GM10266 (cell line): ENCODE results near the gene LCP1.

Source experiments
- DNase-seq: peaks from one replicate; pipeline ENCODE4 v3.0.0; 2012; ENCODE audit errors: extremely low spot score
- CTCF ChIP-seq: IDR thresholded peaks from 2 replicates; pipeline ENCODE4 v1.5.1; 2012; ENCODE audit warnings: mild to moderate bottlenecking, low read depth; ENCODE audit not compliant: control insufficient read depth, insufficient read depth; ENCODE audit errors: missing control alignments

The LCP1 gene

GRCh38 chr13:46122304-46122703 lies 59.7 kb downstream of the LCP1 start:
- TF ChIP-seq CTCF, result no peak
- no peak for DNase-seq

GRCh38 chr13:46121597-46122163 lies 60.3 kb downstream of the LCP1 start:
- DNase-seq, result no peak
- TF ChIP-seq CTCF, result no peak

GRCh38 chr13:46121033-46121432 lies 60.9 kb downstream of the LCP1 start:
- no peak for DNase-seq
- TF ChIP-seq CTCF, result no peak

- no peak for TF ChIP-seq CTCF
- no peak for DNase-seq
Measured at GRCh38 chr13:46119883-46120614, 61.9 kb downstream of the LCP1 start.

- TF ChIP-seq CTCF, result no peak
- no peak for DNase-seq
Measured at GRCh38 chr13:46116653-46117502, 65.1 kb downstream of the LCP1 start.

- no peak for TF ChIP-seq CTCF
- DNase-seq, result no peak
Measured at GRCh38 chr13:46114613-46115012, 67.4 kb downstream of the LCP1 start.
